NCI-H2227 treated with DMSO at 0.1 percent for 48 hours (cell line): Measurements from ENCODE around the gene IFITM1.
"Not testable (repeated sequence)": the region's sequence is repeated elsewhere in the genome, so short reads cannot be mapped to it uniquely, and the experiment has no call there.

ENCODE experiments used
- DNase-seq: peaks from one replicate; lab custom pipeline; 2025; lab: John Stamatoyannopoulos, UW

IFITM1 gene

DNA sequence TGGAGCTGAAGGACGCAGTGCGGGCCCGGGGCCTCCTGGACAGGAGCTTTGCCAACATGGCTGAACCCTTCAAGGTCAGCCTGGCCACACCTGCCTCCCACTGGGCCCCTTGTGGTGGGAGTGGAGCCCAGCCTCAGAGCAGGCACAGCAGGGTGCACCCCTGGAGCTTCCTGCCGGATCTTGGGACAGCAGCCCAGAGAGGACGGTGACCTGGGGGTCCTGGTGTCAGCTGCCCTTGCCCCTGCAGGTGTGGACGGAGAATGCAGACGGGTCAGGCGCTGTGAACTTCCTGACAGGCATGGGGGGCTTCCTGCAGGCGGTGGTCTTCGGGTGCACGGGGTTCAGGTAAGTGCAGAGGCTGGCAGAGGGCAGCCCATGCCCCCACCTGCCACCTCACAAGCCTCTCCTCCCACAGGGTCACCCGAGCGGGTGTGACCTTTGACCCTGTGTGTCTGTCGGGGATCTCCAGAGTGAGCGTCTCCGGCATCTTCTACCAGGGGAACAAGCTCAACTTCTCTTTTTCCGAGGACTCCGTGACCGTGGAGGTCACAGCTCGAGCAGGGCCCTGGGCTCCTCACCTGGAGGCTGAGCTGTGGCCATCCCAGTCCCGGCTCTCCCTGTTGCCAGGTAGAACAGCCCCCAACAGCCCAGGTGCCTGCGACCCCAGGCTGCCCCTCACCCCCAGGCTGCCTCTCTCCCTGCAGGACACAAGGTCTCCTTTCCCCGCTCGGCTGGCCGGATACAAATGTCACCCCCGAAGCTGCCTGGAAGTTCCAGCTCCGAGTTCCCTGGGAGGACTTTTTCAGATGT, 19.8 kb upstream of the IFITM1 start:
- no peak for DNase-seq

DNA sequence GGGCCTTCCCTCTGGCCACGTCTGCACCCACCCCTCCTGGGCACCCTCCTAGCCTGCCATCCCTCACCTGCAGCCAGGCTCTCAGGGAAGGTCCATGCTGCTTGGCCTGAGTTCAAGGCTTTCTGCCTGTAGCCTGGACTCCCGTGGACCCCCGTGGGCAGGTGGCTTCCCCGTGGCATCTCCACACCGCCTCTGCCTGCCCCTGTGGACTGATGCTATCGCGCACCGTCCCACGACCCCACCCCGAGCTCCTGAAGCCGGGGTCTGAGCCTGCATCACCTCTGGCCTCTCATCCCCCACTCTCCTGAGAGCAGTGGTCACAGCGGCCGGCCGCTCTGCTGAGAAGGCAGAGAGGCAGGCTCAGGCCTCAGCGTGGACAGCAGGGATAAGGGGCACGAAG, 19.1 kb upstream of the IFITM1 start:
- DNase-seq: no peak

DNA sequence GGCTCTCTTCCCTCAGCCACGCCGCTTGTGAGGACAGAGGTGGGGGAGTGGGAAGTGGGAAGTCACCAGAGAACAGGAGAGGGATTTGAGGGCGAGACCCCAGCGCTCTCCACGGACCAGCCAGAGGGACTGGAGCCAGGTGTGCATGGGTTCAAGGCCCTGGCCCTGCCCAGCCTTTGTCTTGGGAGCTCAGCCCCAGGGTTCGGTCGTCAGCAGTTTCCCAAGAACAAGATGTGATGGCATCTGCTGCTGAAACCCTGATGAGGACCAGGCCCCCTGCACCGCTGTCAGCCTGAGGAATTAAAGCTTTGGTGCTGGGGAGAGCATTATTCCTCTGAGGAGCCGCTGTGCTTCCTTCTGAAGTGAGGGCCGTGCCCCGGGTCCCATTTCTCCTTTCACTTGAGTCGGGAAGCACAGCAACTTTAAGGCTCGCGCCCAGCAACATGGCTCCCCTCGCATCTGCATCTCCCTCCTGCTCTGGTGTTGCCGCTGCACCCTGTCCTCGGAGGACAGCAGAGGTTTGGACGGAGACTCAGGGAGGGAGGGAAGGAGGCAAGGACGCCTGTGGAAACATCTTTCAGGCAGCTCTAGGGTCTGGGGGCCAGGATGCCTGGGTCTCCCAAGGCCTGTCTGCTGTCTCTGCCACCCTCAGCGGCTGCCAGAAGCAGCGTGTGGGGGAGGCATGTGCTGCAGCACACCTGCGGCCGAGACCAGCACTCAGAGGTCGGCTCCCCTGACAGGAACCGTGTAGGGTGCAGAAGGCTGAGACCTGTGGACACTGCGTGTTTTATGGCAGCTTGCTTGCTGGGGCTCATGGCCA, 18.3 kb upstream of the IFITM1 start:
- DNase-seq: no peak

DNA sequence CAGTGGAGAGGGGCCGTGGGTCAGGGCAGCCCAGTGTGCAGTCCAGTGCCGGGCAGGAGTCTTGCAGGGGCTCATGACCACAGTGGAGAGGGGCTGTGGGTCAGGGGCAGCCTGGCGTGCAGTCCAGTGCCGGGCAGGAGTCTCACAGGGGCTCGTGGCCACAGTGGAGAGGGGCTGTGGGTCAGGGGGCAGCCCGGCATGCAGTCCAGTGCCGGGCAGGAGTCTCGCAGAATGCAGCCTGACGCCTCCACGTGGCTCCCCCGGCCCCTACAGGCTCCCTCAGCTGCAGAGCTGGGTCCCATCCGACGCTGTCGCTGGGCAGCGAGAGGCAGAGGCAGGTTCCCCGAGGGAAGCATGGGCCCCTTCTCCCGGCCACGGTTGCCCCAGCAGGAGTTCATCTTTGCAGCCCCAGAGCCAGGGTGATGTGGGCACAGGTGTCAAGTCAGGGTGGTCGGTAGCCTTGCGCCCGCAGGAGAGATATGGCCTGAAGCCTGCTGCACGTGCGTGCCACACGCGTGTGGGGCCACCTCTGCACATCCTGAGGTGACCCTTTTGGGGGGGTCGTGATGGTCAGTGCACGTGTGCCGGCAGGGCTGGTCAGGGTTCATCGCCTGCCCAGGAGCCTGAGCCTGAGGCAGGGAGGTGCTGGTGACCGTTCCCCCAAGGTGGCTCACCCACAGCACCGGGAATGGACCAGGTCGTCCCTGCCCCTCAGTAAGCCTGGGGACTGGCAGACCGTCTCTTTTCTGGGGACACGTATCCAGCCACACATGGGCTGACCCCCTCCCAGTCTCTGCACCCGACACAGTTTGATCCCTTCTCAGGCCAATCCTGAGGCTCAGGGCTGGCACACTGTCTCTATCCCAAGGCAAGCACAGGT, 17.4 kb upstream of the IFITM1 start:
- DNase-seq: no peak

DNA sequence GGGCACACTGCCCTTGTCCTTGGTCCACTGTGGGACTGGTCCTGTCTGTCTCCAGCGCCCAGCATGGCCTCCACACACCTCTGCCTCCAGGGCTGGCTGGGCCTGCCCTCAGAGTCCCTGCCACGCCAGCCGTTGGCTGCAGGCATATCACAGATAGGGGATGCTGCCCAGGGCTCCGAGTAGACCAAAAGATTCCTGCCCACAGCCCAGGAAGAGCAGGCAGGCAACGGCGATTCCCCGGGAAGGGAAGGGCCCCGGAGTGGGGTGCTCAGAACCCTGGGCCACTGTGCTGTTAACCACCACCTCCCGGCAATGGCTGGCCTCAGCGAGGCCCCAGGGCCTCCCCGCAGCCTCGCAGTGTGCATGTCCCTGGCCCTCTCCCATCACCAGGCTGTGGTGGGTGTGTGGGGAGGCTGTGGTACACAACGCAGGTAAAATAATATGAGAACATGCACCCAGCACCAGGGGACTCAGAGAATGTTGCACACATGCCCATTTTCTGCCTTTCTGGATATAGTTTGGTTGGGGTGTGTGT, 16.7 kb upstream of the IFITM1 start:
- DNase-seq: no peak

DNA sequence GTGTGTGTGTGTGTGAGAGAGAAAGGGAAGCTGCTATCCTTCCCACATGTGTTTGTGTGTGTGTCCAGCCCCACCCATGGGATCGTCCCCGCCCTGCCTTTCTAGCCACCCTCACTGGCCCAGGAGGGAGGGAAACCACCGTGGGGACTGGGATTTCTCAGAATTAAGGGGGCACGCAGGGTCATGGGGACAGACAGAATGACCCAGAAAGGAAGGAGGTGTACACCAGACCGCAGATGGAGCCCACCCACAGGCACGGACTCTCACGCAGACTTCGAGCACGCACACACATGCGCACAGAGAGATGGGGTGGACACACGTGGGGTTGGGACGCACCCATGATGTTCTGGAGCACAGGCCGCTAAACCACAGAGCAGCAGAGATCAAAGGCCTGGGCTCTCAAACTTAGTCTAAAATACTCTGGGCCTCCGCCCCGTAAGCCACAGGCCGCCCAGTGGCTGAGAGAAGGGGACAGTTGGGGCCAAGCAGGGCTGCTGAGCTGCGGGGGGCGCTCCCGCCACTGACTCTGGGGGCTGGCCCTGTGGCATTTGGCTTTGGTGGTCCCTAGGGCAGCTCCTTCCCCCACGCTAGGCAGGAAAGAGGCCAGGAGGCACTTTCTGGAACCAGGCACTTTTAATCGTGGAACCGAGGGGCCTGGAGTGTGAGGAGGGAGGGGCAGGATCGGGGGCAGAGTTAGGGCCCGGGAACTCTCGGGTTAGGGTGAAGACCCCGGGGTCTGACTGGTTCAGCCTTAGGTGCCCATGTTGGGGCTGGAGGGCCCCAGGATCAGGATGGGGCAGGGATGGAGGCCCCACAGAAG, 16.0 kb upstream of the IFITM1 start:
- DNase-seq: no peak

DNA sequence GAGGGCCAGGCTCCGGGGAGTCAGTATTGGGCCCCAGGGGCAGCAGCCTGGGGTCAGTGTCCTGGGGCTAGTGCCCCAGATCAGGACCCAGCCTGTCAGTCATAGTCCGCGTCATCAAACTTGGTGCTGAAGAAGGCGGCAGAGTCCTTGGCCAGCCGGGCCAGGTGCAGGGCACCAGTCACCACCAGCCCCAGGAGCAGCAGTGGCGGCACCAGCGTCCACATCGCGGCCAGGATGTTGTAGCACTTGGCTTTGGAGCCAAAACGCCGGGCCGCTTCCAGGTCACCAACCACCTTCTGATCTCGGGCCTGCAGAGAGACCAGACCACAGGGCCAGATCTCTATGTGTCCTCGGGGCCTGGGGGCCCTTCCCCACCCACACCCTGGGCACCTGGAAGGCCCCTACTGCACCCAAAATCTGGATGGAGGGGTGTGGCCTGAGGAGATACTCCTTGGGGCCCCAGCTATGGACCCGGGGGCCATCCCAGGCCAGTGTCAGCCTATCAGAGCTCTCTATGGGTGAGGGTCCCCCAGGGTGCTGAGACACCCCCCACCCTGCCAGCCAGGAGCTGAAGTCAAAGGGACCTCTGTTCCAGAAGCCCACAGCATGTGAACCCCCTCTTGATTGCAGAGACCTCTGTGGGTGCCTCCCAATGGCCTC, 15.3 kb upstream of the IFITM1 start:
- no peak for DNase-seq

DNA sequence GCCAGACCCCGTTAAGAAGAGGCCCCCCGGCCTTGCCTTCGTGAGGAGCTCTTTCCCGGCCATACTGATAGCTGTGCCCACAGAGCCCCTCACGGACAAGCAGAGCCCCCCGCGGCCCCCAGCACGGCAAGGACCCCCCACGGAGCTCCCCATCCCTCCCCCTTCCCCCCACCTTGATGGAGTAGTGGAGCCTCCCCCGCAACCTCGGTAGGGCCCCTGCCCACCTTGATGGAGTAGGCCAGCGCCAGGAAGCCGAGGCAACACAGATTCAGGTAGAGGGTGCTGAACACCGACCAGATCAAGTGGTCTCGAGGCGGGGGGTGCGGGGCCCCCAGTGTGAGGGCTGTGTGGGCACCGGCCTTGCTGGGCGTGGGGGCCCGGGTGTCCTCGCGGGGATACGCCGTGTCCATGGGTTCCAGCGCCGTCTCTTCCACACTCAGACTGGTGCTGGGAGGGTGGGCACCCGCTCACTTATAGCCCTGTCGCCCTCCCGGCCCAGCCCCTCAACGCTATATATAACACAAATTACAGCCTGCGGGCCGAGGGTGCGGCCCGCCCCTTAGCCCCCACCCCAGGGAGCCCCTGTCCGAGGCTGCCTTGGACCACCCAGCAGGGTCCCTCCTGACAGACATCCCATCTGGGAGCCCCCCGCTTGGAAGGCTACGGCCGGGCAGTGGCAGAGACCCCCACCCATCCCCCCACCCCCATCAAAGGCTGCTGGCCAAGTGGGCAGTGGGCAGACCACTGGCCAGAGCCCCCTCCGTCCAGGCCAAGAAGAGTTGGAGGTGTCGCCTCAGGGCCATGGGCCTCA, 14.6 kb upstream of the IFITM1 start, which contains the start of gene IFITM5:
Gene IFITM5 (minus strand): TSS at position 446 of the 811 bp plus-strand sequence. CDS start 36 bp downstream, at position 410.
- no peak for DNase-seq

DNA sequence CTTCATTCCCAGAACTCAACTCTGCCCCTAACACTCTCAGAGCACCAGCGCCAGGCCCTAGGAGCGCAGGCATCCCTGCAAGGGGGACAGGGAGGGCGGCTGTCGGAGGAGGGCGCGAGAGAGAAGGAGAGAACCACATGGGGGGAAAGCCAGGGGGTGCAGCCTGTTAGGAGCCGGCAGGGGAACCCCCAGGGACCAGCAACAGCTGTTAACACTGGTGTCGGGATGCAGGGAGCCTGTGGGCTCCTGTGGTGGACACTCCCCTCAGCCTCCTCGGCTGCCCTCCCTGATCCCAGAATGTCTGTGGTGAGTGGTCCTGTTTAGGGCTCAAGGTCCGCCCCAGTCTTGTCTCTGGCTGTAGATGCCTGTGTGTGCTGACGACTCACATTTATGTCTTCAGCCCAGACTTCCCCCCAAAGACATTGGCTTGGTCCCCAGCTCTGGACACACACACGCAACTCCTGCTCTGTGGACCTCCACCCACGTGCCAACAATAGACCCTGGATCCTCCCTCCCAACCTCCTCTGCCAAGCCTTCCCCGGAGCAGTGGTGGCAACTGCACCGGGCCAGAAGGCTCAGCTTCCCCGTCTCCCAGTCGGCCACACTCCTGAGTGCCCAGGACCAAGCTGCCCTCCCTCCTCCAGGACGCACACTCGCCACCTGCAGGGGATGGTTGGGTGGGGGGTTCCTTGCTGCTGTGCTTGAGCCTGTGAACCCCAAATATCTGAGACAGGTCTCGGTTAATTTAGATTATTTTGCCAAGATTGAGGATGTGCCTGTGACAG, 13.7 kb upstream of the IFITM1 start:
- no peak for DNase-seq

DNA sequence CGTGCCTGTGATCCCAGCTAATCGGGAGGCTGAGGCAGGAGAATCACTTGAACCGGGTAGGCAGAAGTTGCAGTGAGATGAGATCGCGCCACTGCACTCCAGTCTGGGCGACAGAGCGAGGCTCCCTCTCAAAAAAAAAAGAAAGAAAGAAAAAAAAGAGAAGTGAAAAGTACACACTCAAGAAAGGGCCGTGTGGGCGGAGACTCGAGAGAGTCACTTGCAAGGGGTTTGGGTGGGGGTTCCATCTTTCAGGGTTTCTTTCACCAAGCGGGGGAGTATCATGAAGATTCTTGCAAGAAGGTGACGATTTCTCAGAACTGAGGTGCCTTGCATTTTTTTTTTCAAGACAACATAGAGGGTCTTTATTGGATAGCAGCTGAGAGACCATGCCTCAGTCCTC, 10.5 kb upstream of the IFITM1 start:
- DNase-seq: no peak

DNA sequence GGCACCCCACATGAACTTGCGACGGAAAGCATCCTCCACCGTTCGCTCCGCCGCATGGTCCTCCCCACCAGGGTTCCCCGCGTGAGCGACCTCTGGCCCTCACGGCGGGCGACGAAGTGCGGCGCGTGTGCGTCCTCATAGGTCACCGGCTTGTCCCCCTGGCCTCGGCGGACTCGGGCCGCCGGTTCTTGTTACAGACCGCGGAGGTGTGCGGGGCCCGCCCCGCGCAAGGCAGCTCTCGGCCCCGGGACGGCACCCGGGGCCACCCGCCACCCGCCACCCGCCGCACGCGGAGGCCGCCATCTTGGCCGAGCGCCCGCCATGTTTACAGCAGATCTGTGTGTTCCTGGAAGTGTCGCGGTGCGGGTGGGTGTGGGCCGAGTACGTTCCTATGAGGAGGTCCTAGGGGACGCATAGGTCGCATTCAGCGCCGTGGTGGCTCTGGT, 9.8 kb upstream of the IFITM1 start:
- DNase-seq: no peak

DNA sequence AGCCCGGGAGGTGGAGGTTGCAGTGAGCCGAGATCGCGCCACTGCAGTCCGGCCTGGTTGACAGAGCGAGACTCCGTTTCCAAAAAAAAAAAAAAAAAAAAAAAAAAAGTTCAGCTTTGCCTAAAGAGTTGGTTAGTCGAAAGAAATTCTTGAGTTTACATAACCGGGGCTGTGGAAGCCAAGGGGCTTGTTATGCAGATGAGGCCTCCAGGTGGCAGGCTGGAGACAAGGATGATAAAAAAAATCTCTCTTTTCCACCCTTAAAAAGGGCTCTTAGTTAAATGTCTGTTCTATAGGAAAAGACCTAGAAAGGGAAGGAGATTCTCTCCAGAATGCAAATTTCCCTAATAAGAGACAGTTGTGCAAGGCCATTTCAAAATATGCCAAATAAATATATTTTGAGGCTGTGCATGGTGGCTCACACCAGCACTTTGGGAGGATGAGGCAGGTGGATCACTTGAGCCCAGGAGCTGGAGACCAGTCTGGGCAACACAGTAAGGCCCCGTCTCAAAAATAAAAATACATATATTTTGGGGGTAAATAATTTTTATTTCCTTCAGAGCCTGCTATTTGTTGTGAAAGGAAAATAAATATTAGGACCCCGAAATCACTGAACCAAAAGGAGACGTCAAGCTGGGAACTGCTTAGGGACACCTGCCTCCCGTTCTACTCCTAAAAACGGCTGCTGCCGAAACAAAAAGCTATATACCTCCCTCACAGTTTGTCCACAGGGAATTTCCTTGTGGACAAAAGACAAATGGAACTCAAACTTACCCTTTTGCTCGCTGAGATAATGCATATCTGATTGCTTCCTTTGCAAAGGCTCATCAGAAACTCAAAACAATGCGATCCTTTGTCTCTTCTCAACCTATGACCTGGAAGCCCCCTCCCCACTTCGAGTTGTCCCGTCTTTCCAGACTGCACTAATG, 8.7 kb upstream of the IFITM1 start:
- DNase-seq: no peak

DNA sequence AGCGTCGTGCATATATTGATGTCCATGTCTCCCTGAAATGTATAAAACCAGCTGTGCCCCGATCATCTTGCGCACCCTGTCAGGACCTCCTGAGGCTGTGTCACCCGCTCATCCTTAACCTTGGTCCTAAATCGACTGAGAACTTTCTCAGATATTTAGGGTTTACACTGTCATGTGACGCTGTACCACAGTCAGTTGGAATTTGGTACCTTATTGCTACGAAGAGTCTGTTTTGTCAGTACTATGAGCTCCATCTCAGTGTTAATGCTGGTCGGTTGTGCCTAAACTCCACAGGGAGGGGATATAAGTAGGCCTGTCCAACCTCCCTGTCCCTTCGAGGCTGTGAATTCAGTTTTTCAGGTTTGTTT, 8.0 kb upstream of the IFITM1 start:
- DNase-seq: no peak

DNA sequence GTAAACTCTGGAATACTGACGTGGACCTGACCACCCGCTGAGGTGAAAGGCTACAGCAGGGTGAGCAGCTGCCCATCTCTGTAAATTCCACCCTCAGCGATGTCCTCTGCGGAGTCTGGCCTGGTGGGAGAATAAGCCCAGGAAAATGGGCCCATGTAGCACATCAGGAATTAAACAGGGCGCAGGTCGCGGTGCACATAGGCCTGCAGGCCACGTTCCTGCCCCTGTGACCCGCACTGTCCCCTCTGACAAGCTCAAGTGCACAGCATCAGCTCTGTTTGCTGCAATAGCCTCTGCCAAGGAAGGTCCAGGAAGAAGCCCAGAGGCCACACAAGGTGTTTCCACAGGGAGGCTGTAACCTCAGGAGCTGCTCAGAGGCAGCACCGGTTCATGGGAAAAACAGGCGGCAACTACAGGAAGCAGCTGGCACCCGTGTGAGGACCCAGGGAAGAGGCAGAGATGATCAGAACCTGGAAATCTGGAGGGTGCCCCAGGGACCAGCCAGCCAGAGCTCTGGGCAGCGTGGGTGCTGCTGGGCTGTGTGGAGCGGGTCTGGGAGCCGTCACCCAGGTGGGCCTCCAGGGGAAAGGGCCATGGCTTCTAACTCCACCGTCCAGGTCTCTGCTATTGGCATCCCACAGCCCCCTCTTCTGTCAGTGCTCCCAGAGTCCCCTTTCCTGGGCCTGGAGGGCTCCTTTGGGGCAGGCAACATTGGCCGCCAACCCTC, 7.0 kb upstream of the IFITM1 start:
- DNase-seq: no peak

DNA sequence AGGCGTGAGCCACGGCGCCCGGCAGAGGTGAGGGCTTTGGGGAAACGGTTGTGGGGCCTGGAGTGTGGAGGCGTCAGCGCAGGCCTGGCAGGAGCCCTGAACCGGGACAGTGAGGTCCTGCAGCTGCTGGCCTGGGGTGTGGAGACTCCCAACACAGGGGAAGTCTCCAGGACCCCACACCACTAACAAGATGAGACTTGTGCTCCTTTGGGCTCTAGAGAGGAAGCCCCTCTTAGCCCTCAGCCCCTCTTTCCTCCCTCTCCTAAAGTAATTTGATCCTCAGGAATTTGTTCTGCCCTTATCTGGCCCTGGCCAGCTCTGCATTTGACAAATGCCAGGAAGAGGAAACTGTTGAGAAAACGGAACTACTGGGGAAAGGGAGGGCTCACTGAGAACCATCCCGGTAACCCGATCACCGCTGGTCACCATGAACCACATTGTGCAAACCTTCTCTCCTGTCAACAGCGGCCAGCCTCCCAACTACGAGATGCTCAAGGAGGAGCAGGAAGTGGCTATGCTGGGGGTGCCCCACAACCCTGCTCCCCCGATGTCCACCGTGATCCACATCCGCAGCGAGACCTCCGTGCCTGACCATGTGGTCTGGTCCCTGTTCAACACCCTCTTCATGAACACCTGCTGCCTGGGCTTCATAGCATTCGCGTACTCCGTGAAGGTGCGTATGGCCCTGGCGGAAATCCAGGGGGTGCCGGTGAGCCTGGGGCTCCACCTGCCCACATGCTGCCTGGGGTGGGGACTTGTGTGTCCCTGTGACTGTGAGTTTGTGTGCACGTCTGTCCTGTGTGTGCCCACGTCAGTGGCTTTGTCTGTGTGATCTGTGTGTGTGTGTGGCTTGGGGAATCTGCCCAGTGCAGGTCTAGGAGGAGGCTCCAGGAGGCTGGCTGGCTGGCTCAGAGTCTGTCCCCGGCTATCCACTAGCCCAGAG, 5.8 kb upstream of the IFITM1 start, which contains the start of gene IFITM2:
Gene IFITM2 (plus strand): TSS at position 51 of the 943 bp plus-strand sequence. CDS start 377 bp downstream, at position 428.
- DNase-seq: not testable (repeated sequence)
